Osteocyte (in vitro differentiated cells): ENCODE results near the gene MYOF. TPM values are rescaled to one million over a fixed set of nuclear protein-coding genes. Genes with fewer than 3 reads are reported as not detected.
"Not testable (repeated sequence)": the region's sequence is repeated elsewhere in the genome, so short reads cannot be mapped to it uniquely, and the experiment has no call there.

Experiments
- DNase-seq: peaks from one replicate; pipeline ENCODE4 v3.0.0; 2021; ENCODE audit warnings: mixed read lengths; ENCODE audit not compliant: unreplicated experiment; ENCODE audit errors: extremely low spot score
- H3K27ac Mint-ChIP-seq: one replicate; pipeline ENCODE4 v1.8.0; 2021; ENCODE audit warnings: mild to moderate bottlenecking, mixed read lengths; ENCODE audit not compliant: unreplicated experiment
- H3K27me3 Mint-ChIP-seq: one replicate; pipeline ENCODE4 v1.8.0; 2021; ENCODE audit warnings: mixed read lengths; ENCODE audit not compliant: unreplicated experiment
- H3K36me3 Mint-ChIP-seq: one replicate; pipeline ENCODE4 v1.8.0; 2021; ENCODE audit warnings: mixed read lengths; ENCODE audit not compliant: unreplicated experiment
- H3K4me1 Mint-ChIP-seq: one replicate; pipeline ENCODE4 v1.8.0; 2021; ENCODE audit warnings: mixed read lengths; ENCODE audit not compliant: unreplicated experiment
- H3K4me3 Mint-ChIP-seq: one replicate; pipeline ENCODE4 v1.8.0; 2021; ENCODE audit warnings: mild to moderate bottlenecking, moderate library complexity, mixed read lengths; ENCODE audit not compliant: unreplicated experiment
- H3K9me3 Mint-ChIP-seq: one replicate; pipeline ENCODE4 v1.8.0; 2021; ENCODE audit warnings: mixed read lengths; ENCODE audit not compliant: unreplicated experiment
- total RNA-seq: library from RNA; stranded (reverse); gene quantifications from 2 replicates; pipeline ENCODE4 v1.2.1, GENCODE V29; 2021
- TF ChIP-seq, protein P1 (sequence below): fragments of 200-600 bp; sonication (generic); IDR thresholded peaks from 2 replicates; pipeline ENCODE4 v1.5.0; 2021; ENCODE audit warnings: antibody characterized with exemption, mild to moderate bottlenecking, moderate library complexity

The MYOF gene
- total RNA-seq, 1 donor from 2014 or later: 470 TPM

DNA sequence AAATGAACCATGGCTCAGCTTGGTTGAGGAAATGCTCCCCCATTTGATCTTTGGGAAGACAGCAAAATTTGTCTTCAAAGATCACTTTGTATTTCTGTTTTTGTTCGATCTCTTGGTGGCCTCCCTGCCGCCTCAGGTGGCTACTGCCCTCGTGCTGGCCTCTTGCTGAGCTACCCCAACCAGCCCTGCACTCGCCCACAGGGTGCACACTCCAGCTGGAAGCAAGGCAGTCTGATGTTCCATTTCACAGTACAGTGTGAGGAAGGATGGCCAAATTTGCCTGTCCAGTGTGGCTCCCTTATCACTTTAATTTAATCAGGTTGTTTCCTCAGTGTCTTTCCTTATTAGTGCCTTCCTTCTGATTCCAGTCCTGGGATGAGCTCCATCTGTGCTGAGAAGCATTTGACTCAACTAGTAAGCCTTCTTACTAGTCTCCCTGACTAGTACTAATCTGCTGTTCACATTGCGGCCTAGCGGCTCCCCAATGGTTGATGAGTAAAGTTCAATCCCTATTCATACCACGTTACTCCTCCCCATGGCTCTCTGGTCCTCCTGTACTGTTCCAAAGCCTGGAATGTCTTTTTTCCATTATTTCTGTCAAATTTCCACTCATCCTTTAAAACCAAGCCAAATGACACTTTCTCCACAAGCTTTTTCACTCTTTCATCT, 8.2 kb downstream of the MYOF start:
- no peaks in the 10 kb centered on the region for H3K27me3 Mint-ChIP-seq
- H3K36me3 Mint-ChIP-seq: peaks cover 33% of the 10 kb centered on the region
- no peaks in the 10 kb centered on the region for H3K9me3 Mint-ChIP-seq
- no peak overlapping the region for H3K4me3 Mint-ChIP-seq
- TF ChIP-seq, protein P1, sequence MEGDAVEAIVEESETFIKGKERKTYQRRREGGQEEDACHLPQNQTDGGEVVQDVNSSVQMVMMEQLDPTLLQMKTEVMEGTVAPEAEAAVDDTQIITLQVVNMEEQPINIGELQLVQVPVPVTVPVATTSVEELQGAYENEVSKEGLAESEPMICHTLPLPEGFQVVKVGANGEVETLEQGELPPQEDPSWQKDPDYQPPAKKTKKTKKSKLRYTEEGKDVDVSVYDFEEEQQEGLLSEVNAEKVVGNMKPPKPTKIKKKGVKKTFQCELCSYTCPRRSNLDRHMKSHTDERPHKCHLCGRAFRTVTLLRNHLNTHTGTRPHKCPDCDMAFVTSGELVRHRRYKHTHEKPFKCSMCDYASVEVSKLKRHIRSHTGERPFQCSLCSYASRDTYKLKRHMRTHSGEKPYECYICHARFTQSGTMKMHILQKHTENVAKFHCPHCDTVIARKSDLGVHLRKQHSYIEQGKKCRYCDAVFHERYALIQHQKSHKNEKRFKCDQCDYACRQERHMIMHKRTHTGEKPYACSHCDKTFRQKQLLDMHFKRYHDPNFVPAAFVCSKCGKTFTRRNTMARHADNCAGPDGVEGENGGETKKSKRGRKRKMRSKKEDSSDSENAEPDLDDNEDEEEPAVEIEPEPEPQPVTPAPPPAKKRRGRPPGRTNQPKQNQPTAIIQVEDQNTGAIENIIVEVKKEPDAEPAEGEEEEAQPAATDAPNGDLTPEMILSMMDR: no peak
- no peak for DNase-seq
- H3K27ac Mint-ChIP-seq: peak overlapping the region; percentile 98
- H3K4me1 Mint-ChIP-seq: peaks cover 93% of the 10 kb centered on the region

GRCh38 chr10:93473161-93473560, 9.0 kb downstream of the MYOF start:
- Mint-ChIP-seq H3K4me3 (no peak overlapping the region), H3K27ac (peak overlapping the region; percentile 98), H3K4me1 (peaks cover 93% of the 10 kb centered on the region), H3K27me3 (no peaks in the 10 kb centered on the region), H3K9me3 (no peaks in the 10 kb centered on the region), H3K36me3 (peaks cover 37% of the 10 kb centered on the region)
- no peak for DNase-seq
- TF ChIP-seq, protein P1: no peak

GRCh38 chr10:93471110-93471651, 11.0 kb downstream of the MYOF start:
- H3K27ac Mint-ChIP-seq: peak overlapping the region; percentile 98
- peaks cover 38% of the 10 kb centered on the region for H3K36me3 Mint-ChIP-seq
- DNase-seq: no peak
- H3K27me3 Mint-ChIP-seq: no peaks in the 10 kb centered on the region
- TF ChIP-seq, protein P1: no peak
- H3K9me3 Mint-ChIP-seq: no peaks in the 10 kb centered on the region
- peak overlapping the region; percentile 33 for H3K4me3 Mint-ChIP-seq
- H3K4me1 Mint-ChIP-seq: peaks cover 89% of the 10 kb centered on the region

GRCh38 chr10:93469454-93469853, 12.7 kb downstream of the MYOF start:
- H3K27ac Mint-ChIP-seq: peak overlapping the region; percentile 98
- peaks cover 90% of the 10 kb centered on the region for H3K4me1 Mint-ChIP-seq
- TF ChIP-seq, protein P1: no peak
- DNase-seq: no peak
- no peaks in the 10 kb centered on the region for H3K27me3 Mint-ChIP-seq
- peaks cover 32% of the 10 kb centered on the region for H3K36me3 Mint-ChIP-seq
- H3K9me3 Mint-ChIP-seq: no peaks in the 10 kb centered on the region
- H3K4me3 Mint-ChIP-seq: no peak overlapping the region

GRCh38 chr10:93468461-93469213, 13.5 kb downstream of the MYOF start:
- no peak for DNase-seq
- peak overlapping the region; percentile 98 for H3K27ac Mint-ChIP-seq
- no peaks in the 10 kb centered on the region for H3K27me3 Mint-ChIP-seq
- H3K9me3 Mint-ChIP-seq: no peaks in the 10 kb centered on the region
- TF ChIP-seq, protein P1: no peak
- peaks cover 90% of the 10 kb centered on the region for H3K4me1 Mint-ChIP-seq
- peaks cover 25% of the 10 kb centered on the region for H3K36me3 Mint-ChIP-seq
- H3K4me3 Mint-ChIP-seq: peak overlapping the region; percentile 46

GRCh38 chr10:93467635-93468034, 14.5 kb downstream of the MYOF start:
- DNase-seq, H3K4me3 Mint-ChIP-seq, H3K27me3 Mint-ChIP-seq, H3K9me3 Mint-ChIP-seq: not testable (repeated sequence)
- peaks cover 86% of the 10 kb centered on the region for H3K4me1 Mint-ChIP-seq
- H3K36me3 Mint-ChIP-seq: peaks cover 19% of the 10 kb centered on the region
- H3K27ac Mint-ChIP-seq: peak overlapping the region; percentile 98
